A172 (cell line): ENCODE data around the gene PIH1D1. TPM values are rescaled to one million over a fixed set of nuclear protein-coding genes. Genes with fewer than 3 reads are reported as not detected.

ENCODE experiments used
- DNase-seq: peaks from one replicate; pipeline ENCODE4 v3.0.0-alpha.2; 2015; ENCODE audit warnings: low spot score
- total RNA-seq: library from RNA; depleted of rRNA; stranded (reverse); fragments of >200 nt; shearing (Covaris generic); gene quantifications from 2 replicates; pipeline ENCODE4 v1.2.3, GENCODE V29; 2014

Gene PIH1D1
- total RNA-seq, 1 experiment from 2014 or later, result 119 TPM

DNA sequence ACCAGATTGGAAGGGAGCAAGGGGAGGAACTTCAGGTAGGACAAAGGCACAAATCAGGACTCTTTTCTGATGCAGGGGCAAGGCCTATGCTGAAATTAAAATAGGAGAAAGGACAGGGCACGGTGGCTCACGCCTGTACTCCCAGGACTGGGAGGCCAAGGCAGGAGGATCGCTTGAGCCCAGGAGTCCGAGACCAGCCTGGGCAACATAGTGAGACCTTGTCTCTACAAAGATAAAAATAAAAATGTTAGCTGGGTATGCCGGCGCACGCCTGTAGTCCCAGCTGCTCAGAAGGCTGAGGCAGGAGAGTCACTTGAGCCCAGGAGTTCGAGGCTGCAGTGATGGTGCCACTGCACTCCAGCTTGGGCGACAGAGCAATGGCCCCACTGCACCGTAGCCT is 15.9 kb downstream of the PIH1D1 start:
- no peak for DNase-seq

DNA sequence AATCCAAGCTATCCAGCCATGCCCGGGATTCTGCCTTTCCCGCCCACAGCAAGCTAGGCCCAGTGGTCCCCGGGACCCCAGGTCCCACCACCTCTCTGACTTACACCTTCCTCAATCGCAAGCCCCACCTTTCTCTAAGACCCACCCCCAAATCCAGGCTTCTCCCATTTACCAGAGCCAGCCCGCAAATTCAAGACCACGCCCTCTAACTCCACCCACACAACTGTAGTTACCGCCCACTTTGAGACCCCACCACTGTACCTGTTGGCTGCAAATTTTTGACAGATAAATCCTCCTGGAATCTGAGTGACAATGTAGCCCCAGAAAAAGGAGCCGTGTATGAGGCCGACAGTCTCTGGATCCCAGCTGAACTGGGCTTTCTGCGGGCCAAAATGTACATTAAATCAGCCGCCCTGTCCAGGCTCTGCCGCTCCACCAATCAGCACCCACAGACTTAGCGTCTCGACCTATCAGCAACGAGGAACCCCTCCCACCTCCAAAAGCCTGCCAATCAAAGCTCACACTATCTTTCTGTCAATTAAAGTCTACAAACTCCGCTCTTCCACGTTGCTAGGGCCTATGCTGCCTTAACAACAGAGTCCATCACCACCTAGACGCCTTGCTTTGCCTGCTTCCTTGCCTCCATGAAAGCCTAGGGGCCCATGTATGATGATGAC is 16.6 kb downstream of the PIH1D1 start:
- DNase-seq, result no peak

DNA sequence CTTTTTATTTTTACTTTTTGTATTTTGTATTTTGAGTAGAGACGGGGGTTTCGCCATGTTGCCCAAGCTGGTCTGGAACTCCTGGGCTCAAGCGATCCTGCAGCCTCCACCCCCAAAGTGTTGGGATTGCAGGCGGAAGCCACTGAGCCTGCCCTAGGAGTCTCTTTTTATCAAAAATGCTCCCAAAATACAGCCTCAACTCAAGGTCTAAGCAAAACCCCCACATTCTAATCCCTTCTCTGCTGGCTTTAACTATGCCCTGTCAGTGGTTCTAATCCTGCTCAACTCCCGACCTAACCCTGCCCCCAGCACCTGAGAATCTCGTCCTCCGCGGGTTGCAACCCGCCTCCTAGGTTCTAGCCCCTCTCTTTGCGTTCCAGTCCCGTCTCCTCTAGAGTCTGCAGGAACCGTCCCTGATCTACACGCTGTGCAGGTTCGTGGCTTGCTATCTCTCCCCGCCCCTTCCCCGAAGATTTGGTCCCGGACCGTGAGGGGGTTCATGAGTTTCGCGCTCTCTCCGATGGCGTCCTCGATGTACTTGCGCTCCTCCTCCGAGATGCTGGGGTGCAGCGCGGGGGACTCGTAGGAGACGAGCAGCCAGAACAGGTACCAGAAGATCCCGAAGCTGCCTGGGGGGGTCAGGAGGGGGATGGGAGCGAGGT is 18.2 kb downstream of the PIH1D1 start:
- DNase-seq, result no peak

DNA sequence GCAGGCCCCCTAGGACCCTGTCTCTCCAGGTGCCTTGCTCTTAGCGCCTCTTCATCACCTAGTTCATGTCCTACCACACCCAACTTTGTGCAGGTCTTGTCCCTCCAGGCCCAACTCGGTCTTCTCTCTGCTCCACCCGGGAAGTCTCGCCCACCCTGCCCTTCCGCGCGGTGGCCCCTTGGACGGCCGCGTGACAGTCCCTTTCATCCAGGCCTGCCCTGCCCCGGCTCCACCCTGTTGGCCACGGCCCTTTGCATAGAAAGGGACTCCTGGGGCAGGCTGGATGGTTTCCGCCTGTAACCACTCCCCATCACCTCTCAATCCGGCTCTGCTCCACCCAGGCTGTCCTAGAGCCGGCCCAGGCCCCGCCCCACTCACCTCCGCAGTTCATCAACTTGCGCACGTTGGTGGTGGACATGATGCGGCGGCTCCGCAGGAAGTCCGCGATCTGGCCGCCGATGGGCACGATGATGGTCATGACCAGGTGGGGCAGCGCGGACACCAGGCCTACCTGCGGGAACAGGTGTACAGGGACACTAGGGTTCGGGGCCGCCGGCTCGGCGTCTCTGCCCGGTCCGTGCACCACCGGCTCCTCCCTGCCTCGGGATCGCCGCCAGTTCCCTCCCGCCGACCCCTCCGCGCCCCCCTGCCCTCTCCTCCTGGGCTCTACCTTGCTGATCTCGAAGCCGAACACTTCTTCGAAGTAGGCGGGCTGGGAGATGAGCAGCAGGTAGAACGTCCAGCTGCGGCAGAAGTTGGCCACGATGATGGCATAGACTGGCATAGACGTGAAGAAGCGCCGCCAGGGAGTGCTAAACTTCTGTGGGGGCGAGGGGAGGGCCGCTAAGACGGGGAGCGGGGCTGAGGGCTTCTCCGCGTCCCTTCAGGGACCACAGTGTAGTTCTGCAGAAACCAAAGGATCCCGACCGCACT is 19.2 kb downstream of the PIH1D1 start:
- DNase-seq, result no peak

DNA sequence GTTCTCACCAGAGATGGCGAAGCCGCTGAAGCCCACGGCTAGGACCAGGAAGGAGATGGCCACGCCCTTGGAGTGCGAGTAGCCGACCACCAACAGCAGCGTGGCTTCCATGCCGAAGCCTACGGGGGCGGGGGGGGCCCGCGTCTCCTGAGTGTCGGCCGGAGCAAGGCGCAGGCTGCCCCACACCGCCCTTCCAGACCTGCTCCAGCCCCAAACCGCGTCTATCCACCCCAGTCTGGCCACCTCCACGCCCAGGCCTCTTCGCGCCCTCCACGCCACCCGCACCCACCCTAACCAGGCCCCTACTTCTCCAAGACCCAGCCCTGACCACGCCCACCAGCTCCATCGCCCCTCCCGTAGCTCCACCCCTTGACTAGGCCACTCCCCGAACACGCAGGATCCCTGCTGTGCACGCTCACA is 20.3 kb downstream of the PIH1D1 start:
- DNase-seq, result no peak

DNA sequence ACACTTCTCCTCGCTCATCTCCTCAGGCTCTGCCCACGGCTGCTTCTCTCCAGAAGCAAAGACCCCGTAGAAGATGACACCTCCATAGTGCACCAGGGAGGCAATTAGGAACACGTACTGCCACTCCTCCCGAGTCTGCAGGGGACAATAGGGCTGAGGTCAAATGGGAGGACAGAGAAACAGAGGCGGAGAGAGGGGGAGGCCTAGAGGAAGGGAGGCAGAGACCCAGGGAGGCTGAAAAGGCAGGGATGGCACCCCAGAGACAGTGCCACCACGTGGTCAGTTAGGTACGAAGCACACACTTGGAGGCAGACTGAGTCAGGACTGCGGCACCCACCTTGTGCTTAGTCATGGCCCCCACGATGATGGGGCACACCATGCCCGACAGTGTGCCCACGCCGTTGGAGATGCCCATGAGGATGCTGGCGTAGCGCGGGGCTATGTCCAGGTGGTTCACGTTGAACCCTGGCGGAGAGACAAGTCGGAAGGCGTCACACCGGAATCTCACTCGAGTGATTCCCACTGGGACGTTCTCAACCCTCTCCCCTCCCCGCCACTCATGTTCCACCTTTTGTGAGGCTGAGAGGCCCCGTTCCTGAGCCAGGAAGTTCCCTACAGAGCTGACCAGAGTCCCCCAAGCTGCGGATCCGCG is 20.8 kb downstream of the PIH1D1 start:
- no peak for DNase-seq

DNA sequence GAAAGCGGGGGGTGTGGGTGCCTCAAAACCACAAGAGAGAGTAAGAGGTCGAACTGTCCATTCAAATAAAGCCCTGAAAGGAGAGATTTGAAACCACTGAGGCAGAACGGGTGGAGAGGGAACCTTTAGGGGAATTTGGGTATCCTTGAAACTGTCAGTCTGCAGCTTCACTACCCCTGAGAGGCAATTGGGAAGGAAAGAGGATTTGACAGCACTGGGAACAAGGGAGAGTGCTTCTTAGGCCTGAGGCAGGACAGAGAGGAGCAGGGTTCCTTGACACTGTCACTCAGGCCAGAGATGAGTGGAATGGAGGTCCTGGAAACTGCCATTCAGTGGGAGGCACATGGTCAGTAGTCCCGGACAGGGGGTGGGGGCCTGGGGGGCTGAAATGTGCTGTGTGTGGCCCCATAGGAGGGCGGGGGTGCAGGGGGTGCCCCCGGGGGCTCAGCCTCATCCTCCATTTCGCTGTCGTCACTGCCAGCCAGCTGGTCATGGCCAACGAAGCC is 21.4 kb downstream of the PIH1D1 start:
- no peak for DNase-seq

DNA sequence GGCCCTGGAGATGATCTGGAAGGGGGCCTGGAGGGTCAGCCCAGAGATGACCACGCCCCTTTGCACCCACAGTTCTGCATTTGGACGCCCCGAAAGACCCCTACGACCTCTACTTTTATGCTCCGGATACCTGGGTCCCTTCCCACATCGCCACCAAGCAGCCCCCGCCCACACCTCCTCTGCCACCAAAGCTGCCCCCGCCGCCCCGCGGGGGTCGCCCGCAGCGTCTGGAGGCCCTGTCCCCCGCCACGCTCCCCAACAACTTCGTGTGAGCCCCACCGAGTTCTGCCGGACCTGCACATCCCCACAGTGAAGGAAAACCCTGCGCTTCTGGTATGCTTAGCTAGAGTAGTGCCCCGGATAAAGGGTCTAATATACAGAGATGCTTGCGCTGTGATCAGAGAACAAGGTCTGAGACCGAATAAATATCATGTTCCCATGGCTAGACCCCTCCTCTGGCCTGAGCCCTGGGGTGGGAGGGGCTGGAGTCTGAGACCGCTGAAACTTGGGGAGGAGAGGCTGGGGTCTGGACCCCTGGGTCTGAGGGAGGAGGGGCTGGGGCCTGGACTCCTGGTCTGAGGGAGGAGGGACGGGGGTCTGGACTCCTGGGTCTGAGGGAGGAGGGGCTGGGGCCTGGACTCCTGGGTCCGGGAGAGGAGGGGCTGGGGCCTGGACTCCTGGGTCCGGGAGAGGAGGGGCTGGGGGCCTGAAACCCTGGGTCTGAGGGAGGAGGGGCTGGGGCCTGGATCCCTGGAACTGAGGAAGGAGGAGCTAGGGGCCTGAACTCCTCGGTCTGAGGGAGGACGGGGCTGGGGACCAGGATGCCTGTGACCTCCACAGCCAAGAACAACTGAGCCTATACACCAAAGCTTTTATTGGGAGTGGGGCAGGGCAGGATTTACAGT is 22.8 kb downstream of the PIH1D1 start:
- no peak for DNase-seq

DNA sequence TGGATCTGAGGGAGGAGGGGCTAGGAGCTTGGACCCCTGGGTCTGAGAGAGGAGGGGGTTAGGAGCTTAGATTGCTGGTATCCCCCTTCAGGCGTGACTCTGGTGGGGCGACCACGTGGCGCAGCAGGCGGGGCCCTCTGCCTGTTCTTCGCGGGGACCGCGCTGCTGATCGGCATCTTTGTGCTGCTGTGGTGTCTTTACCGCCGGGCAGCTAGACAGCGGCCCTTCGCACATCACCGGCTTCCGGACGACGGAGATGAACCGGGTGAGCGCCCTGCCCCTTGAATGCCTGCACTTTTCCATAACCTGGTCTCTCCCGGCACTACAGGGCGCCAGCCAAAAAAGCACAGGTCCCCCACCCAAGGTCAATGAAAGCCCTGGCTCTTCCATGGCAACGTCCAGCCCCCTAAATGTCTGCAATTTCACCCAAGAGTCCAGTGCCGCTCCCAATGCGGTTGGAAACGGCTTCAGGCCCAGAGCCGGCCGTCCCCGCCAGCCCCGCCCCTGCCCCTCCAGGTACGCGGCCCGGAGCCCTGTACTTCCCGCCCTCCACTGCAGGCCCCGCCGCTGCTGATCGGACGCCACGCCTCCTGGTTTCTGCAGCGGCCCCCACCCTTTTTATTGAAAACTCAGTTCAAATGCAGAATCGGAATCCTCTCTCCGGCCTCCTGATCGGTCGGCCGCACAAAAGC is 23.6 kb downstream of the PIH1D1 start:
- DNase-seq, result no peak

DNA sequence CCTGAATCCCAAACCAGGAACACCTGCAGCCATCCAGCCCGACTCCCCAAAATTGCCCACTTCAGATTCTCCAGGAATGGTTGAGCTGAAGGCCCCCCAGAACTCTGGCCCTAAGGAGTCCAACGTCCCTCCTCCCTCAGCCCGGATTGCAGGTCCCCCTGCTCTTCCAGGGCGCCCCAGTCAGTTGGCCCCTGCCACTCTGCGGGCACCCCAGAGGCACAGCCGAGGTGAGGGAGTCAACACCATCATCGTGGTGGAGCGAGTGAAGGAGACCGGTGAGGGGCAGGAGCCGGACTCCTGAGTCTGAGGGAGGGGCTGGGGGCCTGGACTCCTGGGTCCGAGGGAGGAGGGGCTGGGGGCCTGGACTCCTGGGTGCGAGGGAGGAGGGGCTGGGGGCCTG is 24.3 kb downstream of the PIH1D1 start:
- no peak for DNase-seq

DNA sequence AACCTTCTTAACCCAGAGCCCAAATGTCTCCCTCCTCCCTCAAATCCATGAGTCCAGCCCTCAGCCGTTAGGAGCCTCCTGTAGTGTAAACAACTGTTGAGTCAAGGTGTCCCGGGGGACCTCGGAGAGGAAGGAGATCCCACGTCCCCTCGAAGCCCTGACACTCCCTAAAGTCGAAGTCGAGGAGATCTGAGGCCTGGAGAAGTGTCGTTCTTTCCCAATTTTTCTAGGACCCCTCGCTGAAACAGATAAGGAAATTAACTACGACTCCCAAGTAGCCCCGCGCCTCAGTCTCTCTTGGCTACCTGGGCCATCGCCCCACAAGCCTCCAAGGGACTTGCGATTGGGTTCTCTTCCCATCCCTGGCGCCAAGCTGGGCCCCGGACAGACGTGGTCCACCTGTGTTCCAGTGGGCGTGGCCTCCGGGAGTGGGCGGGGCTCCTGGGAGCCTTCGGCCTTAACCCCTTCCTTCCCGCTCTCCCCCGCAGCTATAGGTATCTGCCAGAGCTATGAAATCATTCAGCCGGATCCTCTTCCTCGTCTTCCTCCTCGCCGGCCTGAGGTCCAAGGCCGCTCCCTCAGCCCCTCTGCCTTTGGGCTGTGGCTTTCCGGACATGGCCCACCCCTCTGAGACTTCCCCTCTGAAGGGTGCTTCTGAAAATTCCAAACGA is 25.6 kb downstream of the PIH1D1 start:
- no peak for DNase-seq

DNA sequence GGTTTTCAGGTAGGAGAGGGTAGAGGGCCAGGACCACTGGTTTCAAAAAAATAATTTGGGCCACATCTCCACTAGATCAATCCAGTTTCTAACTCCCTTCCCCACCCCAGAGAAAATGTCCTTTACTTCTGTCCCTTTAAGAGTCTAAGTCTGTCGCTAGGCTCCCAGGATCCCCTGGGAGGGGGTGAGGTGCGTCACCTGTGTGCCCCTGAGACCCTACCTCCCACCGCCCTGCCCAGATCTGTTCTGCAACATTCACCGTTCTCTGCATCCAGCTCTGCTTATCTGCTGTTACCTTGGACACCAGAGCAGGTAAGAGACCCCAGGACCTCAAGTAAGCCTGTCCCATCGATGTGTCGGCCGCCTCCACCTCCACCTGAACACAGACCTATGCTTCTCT is 26.4 kb downstream of the PIH1D1 start, which contains the start of gene GFY:
GFY (plus strand) TSS at position 211 of the 400 bp plus-strand sequence. CDS start 1,043 bp downstream, outside the sequence.
- no peak for DNase-seq

DNA sequence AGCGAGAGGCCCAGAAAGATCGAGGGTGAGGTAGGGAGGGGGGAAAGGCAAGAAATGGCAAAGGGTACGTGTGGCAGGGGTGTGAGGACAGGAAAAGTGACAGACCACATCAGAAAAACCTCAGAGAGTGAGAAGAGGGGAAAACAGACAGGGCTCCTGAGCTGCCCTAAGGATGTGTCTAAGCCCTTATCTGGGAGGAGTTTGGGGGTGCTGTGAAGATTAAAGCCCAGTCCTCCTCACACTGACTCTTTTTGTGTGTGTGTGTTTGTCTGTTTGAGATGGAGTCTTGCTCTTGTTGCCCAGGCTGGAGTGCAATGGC is 27.7 kb downstream of the PIH1D1 start:
- no peak for DNase-seq

DNA sequence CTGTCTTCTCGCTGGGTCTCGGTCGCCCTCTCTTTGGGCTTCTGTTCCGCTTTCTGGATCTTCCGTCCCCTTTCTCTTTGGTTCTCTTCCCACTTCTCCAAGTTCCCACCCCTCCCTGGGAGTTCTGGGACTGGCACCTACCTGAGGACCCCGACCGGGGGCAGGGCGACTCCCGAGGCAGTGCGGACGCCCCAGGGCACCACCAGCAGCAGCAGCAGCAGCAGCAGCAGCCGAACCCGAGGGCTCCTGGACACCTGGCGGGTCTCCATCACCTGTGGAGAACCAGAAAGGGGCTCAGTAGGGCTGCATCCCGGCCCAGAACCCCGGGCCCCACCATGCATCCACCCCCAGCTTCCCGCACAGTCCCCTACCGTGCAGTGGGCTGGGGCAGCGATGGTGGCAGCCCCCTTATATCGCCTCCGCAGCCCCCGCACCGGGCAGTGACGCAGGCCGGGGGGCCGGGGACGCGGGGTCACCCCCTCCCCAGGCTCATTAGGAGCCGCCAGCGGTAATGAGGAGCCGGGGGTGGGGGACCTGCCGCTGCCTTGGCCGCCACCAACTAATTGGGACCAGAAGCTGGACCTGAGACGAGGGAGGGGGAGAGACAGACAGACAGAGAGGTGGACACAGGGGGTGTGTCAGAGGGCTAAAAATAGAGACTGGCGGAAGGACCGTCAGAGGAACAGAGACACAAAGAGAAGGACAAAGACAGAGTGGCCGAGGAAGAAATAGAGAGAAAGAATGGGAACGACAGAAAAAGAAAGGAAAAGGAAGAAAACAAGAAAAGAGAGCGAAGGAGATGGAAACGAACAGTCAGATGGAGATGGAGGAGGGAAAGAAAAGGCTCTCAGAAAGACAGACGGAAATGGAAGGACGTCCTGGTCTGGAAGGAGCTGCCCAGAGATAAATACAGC is 28.3 kb downstream of the PIH1D1 start, which contains the start of gene PTH2:
PTH2 (minus strand) TSS at position 371 of the 914 bp plus-strand sequence; CDS start at position 269, 102 bp downstream.
- DNase-seq, result no peak

DNA sequence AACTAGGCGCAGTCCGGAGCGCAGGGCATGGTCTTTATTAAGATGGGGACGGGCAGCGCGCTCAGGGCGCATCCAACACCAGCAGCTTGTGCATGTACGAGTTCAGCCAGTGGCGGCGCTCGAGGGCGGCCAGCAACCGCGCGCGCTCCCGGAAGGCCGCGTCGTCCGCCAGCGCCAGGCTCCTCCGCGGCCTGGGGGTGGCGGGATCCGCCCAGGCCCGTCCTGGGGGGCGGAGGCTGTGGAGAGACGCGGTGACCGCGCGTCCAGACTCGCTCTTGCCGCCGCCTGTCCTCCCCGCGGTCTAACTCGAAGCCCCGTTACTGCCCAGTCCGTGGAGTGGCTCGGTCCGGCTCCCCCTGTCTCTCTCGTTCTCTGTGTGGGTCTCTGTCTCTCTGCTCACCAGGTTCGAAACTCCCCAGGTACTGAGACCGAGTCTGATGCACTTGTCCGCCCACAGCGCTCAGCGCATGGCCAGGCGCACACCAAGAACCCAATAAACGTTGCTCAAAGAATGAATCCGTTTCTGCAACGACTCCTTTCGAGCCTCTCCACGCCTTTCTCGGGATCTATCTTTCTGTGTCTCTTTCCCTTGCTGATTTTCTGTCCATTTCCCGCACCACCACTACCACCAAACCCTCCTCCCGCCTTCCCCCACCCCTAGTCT is 29.1 kb downstream of the PIH1D1 start:
- DNase-seq, result no peak

DNA sequence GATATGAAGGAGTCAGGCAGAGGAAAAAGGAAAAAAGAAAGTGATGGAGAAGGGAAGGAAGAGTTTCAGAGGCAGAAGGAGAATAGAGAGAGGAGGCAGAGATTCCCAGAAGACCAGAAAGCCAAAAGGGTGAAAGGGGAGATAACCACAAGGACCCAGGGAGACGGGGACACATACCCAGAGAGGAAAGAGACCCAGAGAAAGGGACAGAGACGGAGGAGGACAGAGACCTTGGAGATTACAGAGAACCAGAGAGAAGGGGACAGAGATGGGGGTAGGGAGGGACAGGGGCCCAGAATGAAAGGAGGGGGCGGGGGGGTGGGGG is 29.8 kb downstream of the PIH1D1 start:
- DNase-seq, result no peak

DNA sequence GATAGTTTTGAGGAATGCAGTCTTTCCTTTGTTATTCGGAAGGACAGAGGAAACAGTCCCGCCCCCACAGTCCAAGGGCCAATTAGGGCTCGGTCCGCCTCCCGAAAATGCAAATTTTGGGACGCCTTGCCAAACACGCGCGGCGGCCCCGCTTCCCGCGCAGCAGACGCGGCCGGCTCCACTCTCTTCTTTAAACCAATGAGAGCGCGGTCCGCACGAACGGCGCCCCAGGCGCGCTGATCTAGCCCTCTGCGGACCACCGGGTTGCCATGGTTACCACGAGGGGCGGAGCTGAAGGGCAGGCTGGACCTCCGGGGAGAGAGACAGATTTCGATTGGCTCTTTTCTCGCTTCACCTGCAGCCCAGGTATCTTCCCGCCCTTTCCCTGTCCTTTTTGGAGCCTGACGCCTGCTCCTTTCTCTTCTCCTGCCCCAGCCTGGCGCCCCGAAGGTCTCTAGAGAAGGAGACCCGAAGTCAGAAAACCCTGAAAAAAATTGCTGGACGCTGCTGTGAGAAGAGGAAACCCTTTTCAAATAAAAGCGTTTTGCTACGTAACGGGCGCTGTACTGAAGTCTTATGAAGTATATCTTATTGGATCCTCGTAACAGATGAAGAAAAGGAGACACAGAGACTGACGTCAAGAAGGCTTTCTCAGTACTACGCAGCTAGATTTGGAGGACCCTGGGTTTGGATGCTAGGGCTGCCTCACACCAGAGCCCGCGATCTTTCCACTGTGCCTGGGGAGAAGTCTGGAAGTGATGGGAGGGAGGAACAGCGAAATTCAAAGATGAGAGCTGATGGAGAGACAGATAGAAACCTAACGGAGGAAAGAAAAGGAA is 30.4 kb downstream of the PIH1D1 start:
- peak; percentile 23 for DNase-seq
